ENCODE data around the gene CHD1L.
"Not testable (repeated sequence)": the region's sequence is repeated elsewhere in the genome, so short reads cannot be mapped to it uniquely, and the experiment has no call there.

Gene CHD1L

GRCh38 chr1:147233903-147234302 lies 8.6 kb upstream of the CHD1L start:
- DNase-seq (ENCODE audit: low spot score) = not testable (repeated sequence)

DNA sequence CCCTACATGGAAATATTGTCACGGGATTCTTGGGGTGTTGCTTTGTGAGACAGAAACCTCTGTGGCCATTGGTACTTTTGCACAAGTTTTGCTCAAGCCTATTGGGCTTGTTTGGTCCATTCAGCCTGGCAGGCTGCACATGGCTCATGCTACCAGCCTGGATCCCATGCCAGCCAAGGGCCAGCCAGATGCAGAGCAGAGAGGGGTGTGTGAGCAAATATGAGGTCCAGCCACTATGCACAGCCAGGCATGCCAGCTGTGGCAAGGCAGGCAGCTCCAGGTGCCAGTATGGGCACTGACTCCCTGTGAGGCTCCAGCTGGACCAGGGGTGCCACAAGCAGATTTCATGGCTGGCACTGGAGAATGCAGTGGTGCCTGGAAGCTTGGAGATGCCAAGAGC lies 6.7 kb upstream of the CHD1L start:
- no peak for DNase-seq (ENCODE audit: low spot score)

DNA sequence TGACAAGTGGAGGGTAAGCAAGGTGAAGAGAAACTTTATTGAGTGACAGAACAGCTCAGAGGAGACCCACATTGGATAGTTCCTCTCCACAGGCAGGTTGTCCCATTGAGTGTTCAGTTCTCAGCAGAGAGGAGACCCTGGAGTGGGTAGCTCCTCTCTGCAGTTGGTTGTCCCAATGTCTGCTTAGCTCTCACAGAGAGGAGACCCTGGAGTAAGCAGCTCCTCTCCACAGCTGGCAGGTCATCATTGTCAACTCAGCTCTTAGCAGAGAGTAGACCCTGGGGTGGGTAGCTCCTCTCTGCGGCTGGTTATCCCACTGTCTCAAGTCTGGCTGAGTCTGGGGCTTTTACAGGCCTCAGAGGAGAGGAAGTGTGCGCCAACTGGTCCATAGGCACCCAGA lies 6.0 kb upstream of the CHD1L start:
- no peak for DNase-seq (ENCODE audit: low spot score)

- no peak for DNase-seq (ENCODE audit: low spot score)
Measured at GRCh38 chr1:147236959-147237791, 5.3 kb upstream of the CHD1L start.

- DNase-seq (ENCODE audit: low spot score) = no peak
Measured at GRCh38 chr1:147238053-147238902, 4.2 kb upstream of the CHD1L start.

DNA sequence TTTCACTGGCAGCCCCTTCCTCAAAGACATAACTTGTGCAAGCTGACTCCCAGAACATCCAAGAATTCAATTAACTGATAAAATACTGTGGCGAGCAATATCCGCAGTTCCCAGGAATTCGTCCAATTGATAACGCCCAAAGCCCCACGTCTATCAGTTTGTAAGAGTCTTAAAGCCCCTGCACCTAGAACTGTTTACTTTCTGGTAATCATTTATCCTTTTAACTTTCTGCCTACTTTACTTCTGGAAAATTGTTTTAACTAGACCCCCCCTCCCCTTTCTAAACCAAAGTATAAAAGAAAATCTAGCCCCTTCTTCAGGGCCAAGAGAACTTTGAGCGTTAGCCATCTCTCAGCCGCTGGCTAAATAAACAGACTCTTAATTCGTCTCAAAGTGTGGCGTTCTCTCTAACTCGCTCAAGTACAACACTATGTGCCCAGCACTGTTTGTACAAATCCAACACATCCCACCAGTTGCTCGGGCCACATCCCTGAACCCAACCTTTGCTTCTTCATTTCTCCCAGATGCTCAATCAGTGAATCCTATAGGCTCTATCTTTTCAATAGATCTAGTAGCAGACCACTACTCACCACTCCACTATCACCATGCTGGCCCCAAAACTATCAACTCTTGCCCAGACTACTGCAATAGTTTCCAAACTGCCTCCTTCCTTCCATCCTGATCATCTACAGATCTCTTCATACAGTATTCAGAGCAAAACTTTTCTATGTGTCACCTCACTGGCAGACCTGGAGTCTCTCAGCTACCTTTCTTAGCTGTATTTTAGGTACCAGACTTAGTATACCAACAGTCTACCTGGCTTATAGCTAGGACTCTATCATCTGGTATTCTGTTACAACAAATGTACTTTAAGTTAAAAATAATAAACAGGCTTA lies 3.3 kb upstream of the CHD1L start:
- DNase-seq (ENCODE audit: low spot score) = no peak

- DNase-seq (ENCODE audit: low spot score) = not testable (repeated sequence)
Measured at GRCh38 chr1:147240131-147240721, 2.3 kb upstream of the CHD1L start.

DNA sequence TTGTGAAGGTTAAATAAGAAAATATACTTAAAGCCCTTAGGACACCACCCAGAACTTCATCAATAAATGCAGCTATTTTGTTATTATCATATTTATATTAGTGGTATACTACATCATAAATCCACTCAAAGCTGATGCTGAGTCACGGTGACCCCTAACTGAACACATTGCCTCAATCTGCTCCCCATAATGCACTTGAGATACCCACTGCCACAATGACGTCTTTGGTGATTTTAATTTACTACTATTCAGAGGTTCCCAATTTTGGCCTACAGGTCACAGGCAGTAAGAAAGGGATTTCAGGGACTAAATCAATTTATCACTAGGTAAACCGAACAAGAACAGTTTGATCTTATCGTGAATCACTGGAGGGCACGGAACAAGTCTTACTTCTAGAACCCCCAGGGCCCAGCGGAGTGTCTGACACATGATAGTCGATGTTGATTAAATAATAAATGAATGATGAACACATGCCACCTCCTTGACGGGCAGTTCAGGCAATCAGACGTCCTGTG lies 493 bp upstream of the CHD1L start:
- DNase-seq (ENCODE audit: low spot score) = no peak

DNA sequence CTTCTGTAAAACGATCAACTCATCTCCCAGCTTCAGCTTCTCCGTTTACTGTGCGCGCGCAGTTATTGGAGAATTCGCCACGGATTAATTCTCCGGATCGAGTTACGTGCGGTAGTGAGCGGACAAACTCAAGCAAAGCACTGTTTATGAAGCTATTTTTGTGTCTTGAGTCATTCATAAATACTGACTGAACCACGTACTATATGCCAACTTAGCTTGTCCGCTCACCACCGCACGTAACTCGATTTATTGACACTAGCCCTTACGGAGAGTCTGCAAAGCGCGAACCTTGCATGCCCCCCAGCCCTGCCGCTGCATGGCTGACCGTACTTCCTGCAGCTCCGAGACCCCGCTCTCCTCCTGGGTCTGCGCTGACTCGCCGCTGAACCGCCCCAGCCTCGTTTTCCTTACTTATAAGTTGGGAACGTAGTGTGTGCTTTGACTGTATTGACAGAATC lies 773 bp downstream of the CHD1L start:
- DNase-seq (ENCODE audit: low spot score) = no peak

DNA sequence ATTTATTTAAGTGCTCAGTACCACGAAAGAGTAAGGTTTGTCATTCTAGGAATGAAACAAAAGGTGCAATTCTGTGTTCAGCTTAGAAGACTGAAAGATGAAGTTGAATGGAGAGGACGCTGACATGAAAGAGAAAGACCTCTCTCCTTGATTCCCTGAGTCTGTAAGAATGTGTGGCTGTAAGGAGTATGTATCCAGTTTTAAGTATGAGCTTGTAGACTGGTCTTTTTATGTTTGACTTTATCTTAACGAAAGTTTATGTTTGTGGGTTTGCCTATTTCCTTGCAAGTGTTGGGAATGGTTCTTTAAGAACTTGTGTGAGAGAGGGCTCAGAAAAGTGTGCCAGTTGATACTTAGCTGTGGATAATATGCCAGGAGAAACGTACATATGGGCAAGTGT lies 1.4 kb downstream of the CHD1L start:
- peak; percentile 34 for DNase-seq (ENCODE audit: low spot score)

DNA sequence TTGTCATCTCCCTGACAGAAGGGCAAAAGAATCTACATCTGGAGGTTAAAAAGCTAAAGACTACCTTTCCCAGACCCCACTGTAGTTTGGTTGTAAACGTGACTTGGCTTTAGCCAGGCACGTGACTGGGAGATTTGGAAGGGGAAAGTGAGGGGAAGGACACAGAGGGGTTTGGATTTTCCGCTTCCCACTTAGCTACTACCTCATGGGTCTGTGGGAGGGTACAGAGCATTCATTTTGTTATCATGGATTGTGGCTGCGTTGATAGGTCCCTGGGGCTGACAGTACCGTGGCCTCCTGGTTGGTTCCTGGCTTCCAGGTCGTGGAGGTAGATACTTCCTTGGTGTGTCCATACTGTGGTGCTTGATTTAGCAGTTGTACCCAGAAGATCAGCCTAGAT lies 2.6 kb downstream of the CHD1L start:
- DNase-seq (ENCODE audit: low spot score) = peak; percentile 16

DNA sequence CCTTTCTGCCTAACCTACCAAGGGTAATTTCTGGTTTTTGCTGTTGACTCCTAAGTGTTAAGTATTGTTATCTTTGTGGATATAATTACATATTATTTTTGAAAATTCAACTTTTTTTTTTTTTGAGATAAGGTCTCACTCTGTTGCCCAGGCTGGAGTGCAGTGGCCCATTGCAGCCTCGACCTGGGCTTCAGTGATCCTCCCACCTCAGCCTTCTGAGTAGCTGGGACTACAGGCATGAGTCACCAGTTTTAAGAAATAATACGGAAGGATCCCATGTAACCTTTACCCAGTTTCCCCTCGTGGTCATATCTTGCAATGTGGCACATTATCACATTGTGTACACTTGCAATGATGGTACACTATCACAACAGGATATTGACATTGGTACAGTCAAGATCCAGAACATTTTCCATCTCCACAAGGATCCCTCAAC lies 3.1 kb downstream of the CHD1L start:
- peak; percentile 49 for DNase-seq (ENCODE audit: low spot score)

- DNase-seq (ENCODE audit: low spot score) = peak; percentile 6
Measured at GRCh38 chr1:147246044-147246690, 3.7 kb downstream of the CHD1L start.

DNA sequence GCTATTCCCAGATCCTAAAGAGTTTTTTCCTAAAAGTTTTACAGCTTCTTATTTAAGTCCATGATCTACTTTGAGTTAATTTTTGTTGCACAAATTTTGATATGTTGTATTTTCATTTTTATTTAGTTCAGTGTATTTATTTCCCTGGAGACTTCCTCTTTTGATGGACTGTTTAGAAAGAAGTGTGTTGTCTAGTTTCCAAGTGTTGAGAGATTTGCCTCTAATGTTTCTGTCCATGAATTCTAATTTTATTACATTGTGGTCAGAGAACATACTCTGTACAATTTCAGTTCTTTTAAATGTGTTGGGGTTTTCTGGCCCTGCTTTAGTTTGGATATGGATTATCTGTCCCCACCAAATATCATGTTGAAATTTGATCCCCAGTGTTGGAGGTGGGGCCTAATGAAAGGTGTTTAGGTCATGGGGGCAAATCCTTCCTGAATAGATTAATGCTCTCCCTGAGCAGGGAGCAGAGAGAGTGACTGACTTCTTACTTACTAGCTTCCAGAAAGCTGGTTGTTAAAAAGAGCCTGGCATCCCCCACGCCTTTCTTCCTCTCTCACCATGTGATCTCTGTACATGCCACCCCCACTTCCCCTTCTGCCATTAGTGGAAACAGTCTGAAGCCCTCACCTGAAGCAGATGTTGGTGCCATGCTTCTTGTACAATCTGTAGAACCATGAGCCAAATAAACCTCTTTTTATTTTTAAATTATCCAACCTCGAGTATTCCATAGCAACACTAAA lies 4.6 kb downstream of the CHD1L start:
- peak; percentile 7 for DNase-seq (ENCODE audit: low spot score)

DNA sequence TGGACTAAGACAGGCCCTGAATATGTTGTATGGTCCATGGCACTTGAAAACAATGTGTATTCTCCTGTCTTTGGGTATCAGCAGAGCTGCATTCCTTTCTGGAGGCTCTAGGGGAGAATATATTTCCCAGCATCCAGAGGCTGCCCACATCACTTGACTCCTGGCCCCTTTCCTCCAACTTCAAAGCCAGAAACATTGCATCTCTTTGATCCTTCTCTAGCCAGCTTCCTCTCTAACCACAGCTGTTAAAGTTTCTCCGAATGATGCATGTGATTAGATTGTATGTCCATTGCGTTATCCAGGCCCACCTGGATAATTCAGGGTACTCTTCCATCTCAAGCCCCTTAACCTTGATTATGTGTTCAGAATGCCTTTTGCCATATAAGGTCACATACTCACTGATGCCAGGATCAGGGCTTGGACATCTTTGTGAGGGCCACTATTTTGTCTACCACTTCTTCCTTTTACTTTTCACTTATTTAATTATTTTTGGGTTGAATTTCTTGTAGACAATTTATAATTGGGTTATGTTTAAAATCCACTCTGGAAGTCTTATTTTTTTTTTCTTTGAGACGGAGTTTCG lies 5.3 kb downstream of the CHD1L start:
- DNase-seq (ENCODE audit: low spot score) = no peak

DNA sequence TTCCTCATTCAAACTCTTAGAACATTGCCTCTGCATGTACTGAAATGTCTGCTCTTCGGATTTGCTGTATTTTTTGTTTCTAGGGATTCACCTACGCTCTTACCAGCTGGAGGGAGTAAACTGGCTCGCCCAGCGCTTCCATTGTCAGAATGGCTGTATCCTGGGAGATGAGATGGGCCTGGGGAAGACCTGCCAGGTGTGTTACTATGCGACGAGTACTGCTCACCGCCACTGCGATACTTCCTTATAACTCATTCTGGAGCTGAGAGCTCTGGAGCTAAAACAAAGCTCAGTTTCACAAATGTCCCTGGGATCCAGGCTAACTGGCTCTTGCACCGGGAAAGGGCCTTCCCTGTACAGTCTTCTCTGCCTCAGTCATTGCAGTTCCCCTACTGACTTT lies 10.1 kb downstream of the CHD1L start:
- DNase-seq (ENCODE audit: low spot score) = no peak

DNA sequence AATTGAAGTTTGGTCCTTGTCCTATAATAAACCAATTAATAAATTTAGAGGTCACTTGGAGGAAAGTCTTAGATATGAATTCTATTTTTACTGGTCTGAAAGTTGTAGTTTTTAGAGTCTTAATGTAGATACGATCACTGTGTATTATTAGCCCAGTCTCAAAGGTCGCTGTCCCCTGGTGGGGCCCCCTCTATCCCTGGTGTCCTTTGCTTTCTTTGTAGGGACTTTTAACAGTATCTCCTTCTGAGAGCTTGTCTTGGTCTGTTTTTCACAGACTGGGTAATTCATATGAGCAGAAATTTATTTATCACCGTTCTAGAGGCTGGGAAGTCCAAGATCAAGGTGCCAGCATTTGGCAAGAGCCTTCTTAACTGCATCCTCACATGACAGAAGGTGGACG lies 18.5 kb downstream of the CHD1L start:
- DNase-seq (ENCODE audit: low spot score) = no peak

DNA sequence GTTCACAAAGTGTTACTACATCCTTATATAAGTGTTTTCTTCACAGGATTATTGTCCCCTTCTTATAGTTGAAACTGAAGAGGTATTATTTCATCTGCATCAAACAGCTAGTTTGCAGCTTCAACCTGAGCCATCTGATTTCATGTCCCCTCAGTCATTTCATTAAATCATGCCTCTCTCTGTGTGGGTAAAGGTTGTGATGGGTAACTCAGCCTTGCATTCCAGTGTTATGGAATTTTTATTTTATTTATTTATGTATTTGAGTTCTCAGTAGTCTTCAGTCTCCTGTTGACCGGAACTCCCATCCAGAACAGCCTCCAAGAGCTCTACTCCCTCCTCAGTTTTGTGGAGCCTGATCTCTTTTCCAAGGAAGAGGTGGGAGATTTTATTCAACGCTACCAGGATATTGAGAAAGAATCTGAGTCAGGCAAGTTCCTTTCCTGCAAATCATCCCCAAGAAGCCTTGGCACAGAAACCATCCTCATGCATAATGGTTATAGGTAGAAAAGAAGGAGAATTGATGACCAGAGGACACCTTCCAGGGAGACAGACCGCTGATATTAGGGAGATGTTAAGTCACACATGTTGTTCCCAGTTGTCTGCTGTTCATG lies 21.8 kb downstream of the CHD1L start:
- no peak for DNase-seq (ENCODE audit: low spot score)

GRCh38 chr1:147266381-147266780 lies 23.9 kb downstream of the CHD1L start:
- DNase-seq (ENCODE audit: low spot score) = no peak
